OCI-LY7 (cell line): Measurements from ENCODE around the gene CSRNP3. TPM values are rescaled to one million over a fixed set of nuclear protein-coding genes. Genes with fewer than 3 reads are reported as not detected.

Source experiments
- BruUV-seq: library from RNA; stranded (reverse); fragments of 400-500 nt; replicated peaks from 2 replicates; lab custom pipeline; 2021; lab: Mats Ljungman, UMichigan
- CTCF ChIA-PET: fragments of 300-600 bp; sonication (Branson Sonifier 250); formaldehyde crosslinking; loops from one replicate; lab custom pipeline; 2022; ENCODE audit warnings: antibody characterized with exemption; ENCODE audit not compliant: unreplicated experiment; lab: Charles Lee
- POLR2A ChIA-PET: fragments of 300-600 bp; sonication (Branson Sonifier 250); formaldehyde crosslinking; loops from one replicate; lab custom pipeline; 2022; ENCODE audit warnings: antibody characterized with exemption; lab: Charles Lee
- DNase-seq: peaks from one replicate; pipeline ENCODE4 v3.0.0-alpha.2; 2015; ENCODE audit warnings: low spot score
- H2AFZ ChIP-seq: fragments of 200-600 bp; sonication (generic), shearing (Covaris generic); 2 replicates; pipeline ENCODE4 v1.6.1; 2014; ENCODE audit warnings: mild to moderate bottlenecking, antibody characterized with exemption, low read length, moderate library complexity
- H3K27ac ChIP-seq: fragments of 200-600 bp; sonication (generic); 2 replicates; pipeline ENCODE4 v1.5.1; 2014; ENCODE audit warnings: mixed run types, low read depth, mild to moderate bottlenecking, moderate library complexity, low read length, inconsistent platforms; ENCODE audit not compliant: poor library complexity, severe bottlenecking
- H3K36me3 ChIP-seq: fragments of 200-600 bp; sonication (generic); 2 replicates; pipeline ENCODE4 v1.6.1; 2014; ENCODE audit warnings: mild to moderate bottlenecking, antibody characterized with exemption, low read length, moderate library complexity, mixed read lengths; ENCODE audit not compliant: insufficient read depth
- H3K4me1 ChIP-seq: fragments of 200-600 bp; sonication (generic); 2 replicates; pipeline ENCODE4 v1.5.1; 2014; ENCODE audit warnings: mild to moderate bottlenecking, low read length; ENCODE audit not compliant: insufficient read depth, poor library complexity, severe bottlenecking
- H3K4me2 ChIP-seq: fragments of 200-600 bp; sonication (generic); 2 replicates; pipeline ENCODE4 v1.6.1; 2014; ENCODE audit warnings: mild to moderate bottlenecking, low read length
- H3K4me3 ChIP-seq: fragments of 200-600 bp; sonication (generic); 2 replicates; pipeline ENCODE4 v1.5.1; 2014; ENCODE audit warnings: mild to moderate bottlenecking, low read depth, low read length; ENCODE audit not compliant: poor library complexity, severe bottlenecking
- H3K79me2 ChIP-seq: fragments of 200-600 bp; sonication (generic); 2 replicates; pipeline ENCODE4 v1.6.1; 2016; ENCODE audit warnings: low read depth, mild to moderate bottlenecking, low read length, moderate library complexity, mixed read lengths; ENCODE audit not compliant: insufficient read depth
- H3K9me2 ChIP-seq: fragments of 200-600 bp; sonication (generic); 2 replicates; pipeline ENCODE4 v1.6.1; 2016; ENCODE audit warnings: mild to moderate bottlenecking, low read length, mixed read lengths; ENCODE audit not compliant: insufficient read depth
- H3K9me3 ChIP-seq: fragments of 200-600 bp; sonication (generic); 2 replicates; pipeline ENCODE4 v1.6.1; 2014; ENCODE audit warnings: mild to moderate bottlenecking, mixed run types, low read length, mixed read lengths
- H4K20me1 ChIP-seq: fragments of 200-600 bp; sonication (generic); 2 replicates; pipeline ENCODE4 v1.6.1; 2014; ENCODE audit warnings: mild to moderate bottlenecking, antibody characterized with exemption, low read length, moderate library complexity, mixed read lengths; ENCODE audit not compliant: insufficient read depth
- CTCF ChIP-seq: fragments of 200-600 bp; sonication (generic); conservative IDR thresholded peaks from 2 replicates; pipeline ENCODE4 v1.5.1; 2014; ENCODE audit warnings: mild to moderate bottlenecking, antibody characterized with exemption, low read length, moderate library complexity, mixed read lengths
- EZH2phosphoT487 ChIP-seq: fragments of 200-600 bp; sonication (generic); IDR thresholded peaks from 2 replicates; pipeline ENCODE4 v1.6.1; 2018; ENCODE audit warnings: low read depth, borderline replicate concordance, mild to moderate bottlenecking, mixed run types, antibody characterized with exemption, low read length, moderate library complexity, mixed read lengths
- intact Hi-C: fragments of 100-400 bp; cut with micrococcal nuclease; formaldehyde crosslinking; loops from one replicate; pipeline ENCODE4 v1.10.0; 2022; ENCODE audit not compliant: unreplicated experiment
- total RNA-seq, 2 experiments: library from RNA; depleted of rRNA in 1 of 2; stranded (reverse); fragments of >200 nt in 1 of 2; shearing (Covaris generic) in 1 of 2; gene quantifications; 2 replicates each; pipeline ENCODE4 v1.2.3, GENCODE V29; 2014 to 2022

The CSRNP3 gene
- total RNA-seq, 2 experiments from 2014 or later = 0.44 to 1.4 TPM

DNA sequence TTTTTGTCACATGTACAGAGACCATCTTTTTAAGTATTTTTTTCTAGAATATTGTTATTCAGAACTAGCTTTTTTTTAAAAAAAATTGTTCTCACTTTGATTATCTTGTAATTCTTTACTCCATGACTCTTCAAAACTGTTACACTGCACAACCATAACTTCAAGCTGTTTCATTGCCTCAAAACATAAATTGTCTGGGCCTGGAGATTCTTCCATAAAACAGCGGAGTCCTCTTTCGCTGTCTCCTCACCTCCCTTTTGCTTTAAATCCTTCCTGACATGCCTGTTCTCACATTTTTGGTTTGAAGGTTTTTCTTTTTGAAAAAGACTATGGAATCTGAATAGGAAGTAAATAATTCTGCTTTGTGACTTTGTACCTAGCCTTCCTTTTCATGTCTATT is 197.9 kb downstream of the CSRNP3 start:
- Histone ChIP-seq H3K79me2 (no peaks in the 10 kb centered on the region), H3K27ac (no peak overlapping the region), H2AFZ (no peak overlapping the region), H3K9me2 (no peaks in the 10 kb centered on the region), H3K4me2 (no peak overlapping the region), H3K36me3 (no peaks in the 10 kb centered on the region; the same call in 1 of the 2 replicates), H3K9me3 (peaks cover 9% of the 10 kb centered on the region; the same call in 1 of the 2 replicates), H3K4me3 (no peak overlapping the region), H3K4me1 (peaks cover 8% of the 10 kb centered on the region), H4K20me1 (no peaks in the 10 kb centered on the region)
- CTCF ChIA-PET = no interaction called here
- intact Hi-C loops = no loop called here
- no TSS peak for BruUV-seq
- TF ChIP-seq EZH2phosphoT487 (no peak), CTCF (no peak)
- DNase-seq = no peak
- POLR2A ChIA-PET = interaction anchor here (0.6 to 6.0 kb wide), 5 partner anchors 8 to 128 kb away, joined by 3 to 33 read pairs (median 4); no protein-coding TSS in a partner anchor

- TF ChIP-seq EZH2phosphoT487 (no peak), CTCF (no peak)
- Histone ChIP-seq H3K4me3 (no peak overlapping the region), H3K27ac (no peak overlapping the region), H3K4me2 (no peak overlapping the region), H3K9me2 (no peaks in the 10 kb centered on the region), H3K36me3 (no peaks in the 10 kb centered on the region; the same call in 1 of the 2 replicates), H4K20me1 (no peaks in the 10 kb centered on the region), H3K4me1 (peaks cover 25% of the 10 kb centered on the region), H3K9me3 (peaks cover 9% of the 10 kb centered on the region; the same call in 1 of the 2 replicates), H2AFZ (no peak overlapping the region), H3K79me2 (no peaks in the 10 kb centered on the region)
- intact Hi-C loops = loop anchor here (10.0 kb wide), 1 partner anchor 90 kb away; no protein-coding TSS in a partner anchor
- POLR2A ChIA-PET = interaction anchor here (0.6 to 1.4 kb wide), 4 partner anchors 10 to 795 kb away, joined by 3 to 4 read pairs (median 3); no protein-coding TSS in a partner anchor
- CTCF ChIA-PET = interaction anchor here (1.0 kb wide), 1 partner anchor 26 kb away, joined by 3 read pairs; no protein-coding TSS in a partner anchor
- no peak for DNase-seq
- BruUV-seq = no TSS peak
These were observed 205.3 kb downstream of the CSRNP3 start for GRCh38 chr2:165674780-165675179.

DNA sequence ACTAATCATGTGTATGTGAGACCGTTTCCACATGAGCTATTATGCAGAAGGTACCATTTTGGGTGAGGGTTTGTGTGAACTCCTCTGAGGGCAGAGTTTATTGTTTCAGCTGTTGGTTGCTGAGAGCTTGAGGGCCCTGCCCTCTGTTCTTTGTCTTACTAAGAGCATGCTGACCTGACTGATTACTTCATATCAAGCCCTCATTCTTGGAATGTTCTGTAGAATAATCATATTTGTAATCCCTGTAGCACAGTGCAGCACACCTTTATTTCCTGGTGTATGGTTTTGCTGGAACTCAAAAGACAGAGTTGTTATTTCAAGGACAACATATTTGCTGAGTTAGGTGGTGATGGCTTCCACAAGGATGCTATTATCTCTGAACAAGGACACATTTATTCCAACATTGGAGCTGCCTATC is 206.1 kb downstream of the CSRNP3 start:
- Histone ChIP-seq H3K27ac (no peak overlapping the region), H3K9me2 (no peaks in the 10 kb centered on the region), H2AFZ (peak overlapping the region; percentile 21; the same call in 1 of the 2 replicates), H3K9me3 (peaks cover 9% of the 10 kb centered on the region; the same call in 1 of the 2 replicates), H4K20me1 (no peaks in the 10 kb centered on the region), H3K79me2 (no peaks in the 10 kb centered on the region), H3K4me1 (peaks cover 25% of the 10 kb centered on the region), H3K4me3 (no peak overlapping the region), H3K4me2 (no peak overlapping the region), H3K36me3 (no peaks in the 10 kb centered on the region; the same call in 1 of the 2 replicates)
- TF ChIP-seq EZH2phosphoT487 (no peak), CTCF (no peak)
- CTCF ChIA-PET = no interaction called here
- BruUV-seq = no TSS peak
- DNase-seq = no peak
- POLR2A ChIA-PET = interaction anchor here (0.6 to 1.3 kb wide), 7 partner anchors 12 to 796 kb away, joined by 3 to 5 read pairs (median 3); no protein-coding TSS in a partner anchor
- intact Hi-C loops = loop anchor here (10.0 kb wide), 1 partner anchor 91 kb away; no protein-coding TSS in a partner anchor
